Measurements from ENCODE around the gene GRP.

GRP gene

GRCh38 chr18:59219672-59220163 lies at the start of gene GRP:
TSS of gene GRP (plus strand) at chr18:59220158. CDS start at chr18:59220266, 108 bp downstream.
- DNase-seq (ENCODE audit: low read depth), result no peak

DNA sequence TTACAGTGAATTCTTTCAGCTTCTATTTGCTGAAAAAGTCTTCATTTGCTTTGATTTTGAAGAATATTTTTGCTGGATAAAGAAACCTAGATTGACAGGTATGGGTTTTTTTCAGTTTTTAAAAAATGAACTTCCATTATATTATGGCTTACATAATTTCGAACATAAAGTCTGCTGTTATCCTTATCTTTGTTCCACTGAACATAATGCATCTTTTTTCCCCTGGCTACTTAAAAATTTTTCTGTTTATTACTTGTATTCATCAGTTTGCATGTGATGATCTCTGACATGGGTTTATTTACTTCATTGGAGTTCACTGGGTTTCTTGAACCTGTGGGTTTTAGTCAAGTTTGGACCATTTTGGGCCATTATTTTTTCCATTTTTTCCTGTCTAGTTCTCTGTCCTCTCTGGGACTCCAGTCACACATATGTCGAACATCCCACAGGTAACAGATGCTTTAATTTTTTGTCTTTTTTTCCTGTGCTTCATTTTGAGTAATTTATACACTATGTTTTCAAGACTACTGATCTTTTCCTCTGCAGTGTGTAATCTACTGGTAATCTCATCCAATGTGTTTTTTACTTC lies 47.2 kb upstream of the GRP start:
- no peak for DNase-seq (ENCODE audit: low read depth)

DNA sequence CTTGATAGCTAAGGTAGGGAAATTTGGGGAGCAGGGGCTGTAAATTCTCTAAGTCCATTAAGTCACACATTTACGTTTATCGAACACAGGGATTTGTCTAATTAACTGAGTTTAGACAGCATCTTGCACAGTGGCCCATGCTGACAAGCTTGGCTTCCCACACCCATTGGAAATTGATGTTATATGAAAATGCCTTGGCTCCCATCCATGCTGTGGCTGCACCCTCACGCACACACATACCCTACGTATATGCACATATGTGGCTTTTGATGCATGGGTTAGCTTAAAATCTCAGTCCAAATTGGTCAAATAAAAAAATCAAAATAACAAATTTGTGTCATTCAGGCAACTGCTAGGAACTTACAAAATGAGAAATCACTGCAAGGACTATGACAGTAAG lies 42.5 kb upstream of the GRP start:
- DNase-seq (ENCODE audit: low read depth), result no peak

- DNase-seq (ENCODE audit: low read depth), result no peak
These were observed 39.7 kb upstream of the GRP start for GRCh38 chr18:59180150-59180845.

- no peak for DNase-seq (ENCODE audit: low read depth)
These were observed 37.3 kb upstream of the GRP start for GRCh38 chr18:59182673-59183072.

DNA sequence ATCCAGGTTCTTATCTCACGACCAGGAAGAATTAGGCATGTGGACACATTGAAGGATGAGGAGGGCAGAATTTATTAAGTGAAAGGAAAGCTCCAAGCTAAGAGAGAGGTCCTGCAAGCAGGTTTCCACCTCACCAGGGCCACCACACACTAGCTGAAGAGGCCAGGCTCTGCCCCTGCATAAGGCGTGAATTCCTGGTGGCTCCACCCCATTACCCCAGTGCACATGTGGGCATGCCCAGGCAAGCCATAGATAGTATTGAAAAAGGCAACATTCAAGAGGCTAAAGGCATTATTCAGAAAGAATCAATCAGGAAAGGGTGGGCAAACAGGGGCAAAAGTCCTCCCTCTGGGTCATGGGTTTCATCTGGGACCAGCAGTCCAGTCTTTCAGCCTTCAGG lies 30.9 kb upstream of the GRP start:
- DNase-seq (ENCODE audit: low read depth), result no peak

DNA sequence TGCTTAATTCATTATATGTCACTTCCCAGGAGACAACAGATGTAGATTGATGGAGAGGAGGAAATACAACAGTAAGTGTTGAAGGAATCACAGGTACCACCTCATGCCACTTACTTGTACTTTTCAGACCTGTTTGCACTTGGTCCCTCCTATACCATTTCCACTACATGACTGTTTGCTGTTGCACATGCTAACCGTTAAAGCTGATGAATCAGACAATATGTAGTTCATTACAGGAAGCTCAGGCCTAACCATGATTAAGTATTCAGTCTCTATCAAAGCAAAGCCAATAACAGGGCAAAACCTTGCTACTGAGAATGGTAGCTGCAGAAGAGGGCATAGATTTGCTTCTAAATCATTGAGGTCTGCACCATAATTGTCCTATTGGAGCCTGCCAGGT lies 30.2 kb upstream of the GRP start:
- DNase-seq (ENCODE audit: low read depth), result no peak

DNA sequence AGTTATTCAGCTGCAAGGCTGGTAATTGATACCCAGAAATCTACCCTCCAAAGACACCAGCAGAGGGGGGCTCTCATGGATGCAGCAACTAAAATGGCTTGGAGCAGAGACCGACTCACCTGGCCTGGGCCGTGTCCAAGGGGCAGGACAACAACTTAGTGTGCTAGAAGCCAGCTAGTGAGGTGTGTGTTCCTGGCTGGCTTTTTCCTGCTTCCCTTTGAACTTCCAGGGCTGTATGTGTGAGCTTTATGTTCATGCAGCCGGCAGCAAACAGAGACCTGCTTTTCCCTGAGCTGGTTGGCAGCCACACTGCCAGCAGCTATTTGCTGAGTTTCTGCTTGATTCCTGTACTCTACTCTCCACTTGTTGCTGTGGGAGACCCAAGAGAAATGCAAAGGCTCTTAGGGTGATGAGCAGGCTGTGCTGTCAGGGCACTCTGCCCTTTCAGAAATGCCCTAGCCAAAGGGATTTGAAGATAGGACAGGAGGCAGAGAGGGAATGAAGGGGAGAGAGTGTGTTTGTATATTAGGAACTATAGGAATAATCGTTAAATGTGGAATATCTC lies 23.7 kb upstream of the GRP start:
- no peak for DNase-seq (ENCODE audit: low read depth)

DNA sequence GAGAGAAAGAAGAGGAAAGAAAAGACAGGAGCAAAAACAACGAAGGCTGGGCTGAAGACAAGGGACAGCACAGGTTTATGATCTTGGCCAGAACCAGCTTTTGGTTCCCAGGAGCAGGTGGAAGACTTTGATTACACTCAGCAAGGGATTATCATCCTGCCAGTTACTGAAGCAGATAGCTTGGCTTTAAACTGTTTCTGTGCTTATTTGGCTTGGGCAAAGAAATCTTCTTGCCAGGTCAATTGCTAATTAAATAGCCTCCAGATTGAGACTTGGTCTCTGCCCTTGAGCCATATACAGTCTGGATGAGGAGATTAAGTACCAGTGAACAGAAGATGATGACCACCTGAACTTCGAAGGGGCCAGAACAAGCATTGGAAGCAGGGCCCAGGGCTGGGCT lies 22.3 kb upstream of the GRP start:
- DNase-seq (ENCODE audit: low read depth), result no peak

DNA sequence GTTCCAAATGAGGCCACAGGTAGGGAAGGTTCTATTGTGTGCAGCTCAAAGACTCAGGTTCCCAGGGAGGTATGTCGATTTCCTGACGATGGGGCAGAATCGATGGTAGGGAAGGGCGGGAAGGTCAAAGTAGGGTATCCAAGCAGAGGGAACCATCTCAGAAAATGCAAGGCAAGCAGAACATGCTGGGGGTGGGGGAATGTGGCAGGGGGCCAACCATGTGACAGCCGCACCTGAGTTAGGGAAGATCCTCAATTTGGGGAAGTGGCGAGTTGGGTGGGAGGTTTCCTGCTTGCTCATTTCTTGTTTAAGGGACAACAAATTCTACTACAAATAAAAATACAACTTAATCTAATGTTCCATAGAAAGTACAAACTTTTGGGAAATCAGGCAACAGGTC lies 21.7 kb upstream of the GRP start:
- no peak for DNase-seq (ENCODE audit: low read depth)

- no peak for DNase-seq (ENCODE audit: low read depth)
These were observed 19.2 kb upstream of the GRP start for GRCh38 chr18:59200787-59201186.

- no peak for DNase-seq (ENCODE audit: low read depth)
These were observed 17.6 kb upstream of the GRP start for GRCh38 chr18:59202258-59202820.

DNA sequence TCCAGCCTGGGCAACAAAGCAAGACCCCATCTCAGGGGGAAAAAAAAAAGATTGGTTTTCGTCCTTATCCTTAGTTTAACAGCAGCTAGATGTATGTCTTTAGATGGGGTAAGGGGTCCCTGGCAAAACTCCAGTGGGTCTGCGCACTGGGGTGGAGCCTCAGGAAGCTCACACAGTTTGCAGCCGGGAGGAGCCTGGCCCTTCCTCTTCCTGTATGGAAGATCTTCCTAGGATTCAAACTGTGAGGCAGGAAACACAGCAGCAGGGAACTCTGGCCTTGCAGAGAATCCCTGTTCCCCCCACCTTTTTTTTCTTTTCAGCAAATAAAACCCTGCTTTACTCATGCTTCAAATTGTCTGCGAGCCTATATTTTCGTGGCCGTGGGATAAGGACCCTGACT lies 12.5 kb upstream of the GRP start:
- DNase-seq (ENCODE audit: low read depth), result no peak

DNA sequence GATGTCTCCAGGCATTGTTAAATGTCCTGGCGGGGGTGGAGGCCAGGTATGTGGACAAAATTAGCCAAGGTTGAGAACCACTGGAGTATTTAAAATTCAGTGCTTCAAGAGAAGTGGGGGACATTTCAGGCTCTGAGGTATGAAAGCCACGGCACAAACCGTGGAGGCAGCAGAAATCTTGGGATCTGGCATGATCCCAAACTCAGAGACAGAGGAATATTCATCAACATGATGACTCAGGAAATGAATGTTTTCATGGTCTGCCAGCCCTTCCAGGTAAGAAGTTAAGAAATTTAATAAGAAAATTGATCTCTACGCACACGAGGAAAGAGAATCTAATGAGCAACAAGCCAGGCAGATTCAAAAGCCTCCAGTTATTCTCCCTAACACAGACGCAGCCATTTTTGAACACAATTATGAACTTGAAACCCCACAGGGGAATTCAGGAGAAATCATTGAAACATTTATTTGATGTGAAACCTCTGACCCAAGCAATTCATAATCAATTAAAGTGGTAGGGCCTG lies 11.3 kb upstream of the GRP start:
- DNase-seq (ENCODE audit: low read depth), result no peak

DNA sequence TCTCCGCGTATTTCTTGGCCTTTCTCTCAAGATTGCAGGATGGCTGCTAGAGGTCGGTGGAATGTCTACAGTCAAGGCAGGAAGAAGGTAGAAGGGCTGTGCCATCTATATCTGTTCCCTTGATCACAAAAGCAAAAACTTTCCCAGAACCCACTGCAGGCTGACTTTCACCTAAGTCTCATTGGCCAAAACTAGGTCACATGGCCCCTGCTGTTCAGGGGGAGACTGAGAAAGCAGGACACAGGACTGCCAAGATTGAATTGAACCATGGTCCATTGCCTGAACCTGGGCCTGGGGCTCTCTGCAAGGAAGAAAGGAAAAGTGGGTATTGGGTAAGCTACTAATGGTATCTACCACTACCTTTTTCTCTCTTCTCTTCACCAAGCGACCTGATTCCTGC lies 9.7 kb upstream of the GRP start:
- no peak for DNase-seq (ENCODE audit: low read depth)

GRCh38 chr18:59211629-59212028 lies 8.3 kb upstream of the GRP start:
- no peak for DNase-seq (ENCODE audit: low read depth)

DNA sequence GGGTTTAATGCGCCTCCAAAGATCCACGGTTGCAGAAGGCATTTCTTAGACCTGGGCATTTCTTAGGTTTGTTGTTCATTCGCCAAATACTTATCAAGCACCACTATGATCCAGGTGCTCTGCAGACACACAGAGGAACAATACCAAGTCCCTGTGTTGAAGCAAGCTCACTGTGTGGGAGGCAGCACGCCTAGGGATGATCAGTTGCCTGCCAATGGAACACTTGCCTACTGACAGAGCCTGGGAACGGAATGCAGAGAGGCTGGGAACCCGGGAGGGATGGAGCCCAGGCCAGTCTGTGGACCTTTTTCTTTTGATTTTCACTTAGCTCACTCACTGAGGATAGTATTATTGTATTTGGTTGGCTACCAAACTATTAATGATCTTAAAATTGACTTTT lies 1.9 kb upstream of the GRP start:
- no peak for DNase-seq (ENCODE audit: low read depth)

GRCh38 chr18:59220164-59220783 lies 316 bp downstream of the GRP start:
- DNase-seq (ENCODE audit: low read depth), result no peak

- DNase-seq (ENCODE audit: low read depth), result no peak
These were observed 1.1 kb downstream of the GRP start for GRCh38 chr18:59220784-59221765.

DNA sequence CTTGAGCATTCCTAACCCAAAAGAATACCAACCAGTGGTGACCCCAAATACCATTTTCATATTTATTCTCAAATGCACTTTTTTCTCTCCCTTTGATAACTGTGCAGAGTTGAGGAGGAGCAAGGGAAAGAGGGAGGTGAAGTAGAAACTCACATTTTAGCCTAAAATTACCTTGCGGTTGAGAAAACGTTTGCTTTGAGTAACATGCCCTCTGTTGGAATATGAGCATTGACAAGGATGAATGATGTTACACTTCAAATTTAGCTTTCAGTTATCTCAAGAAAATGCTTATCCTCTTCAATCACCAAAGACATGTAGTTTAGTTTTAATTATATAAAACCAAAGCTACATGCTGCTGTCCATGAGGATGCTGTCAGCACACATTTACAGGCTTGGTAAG lies 2.4 kb downstream of the GRP start:
- DNase-seq (ENCODE audit: low read depth), result no peak

DNA sequence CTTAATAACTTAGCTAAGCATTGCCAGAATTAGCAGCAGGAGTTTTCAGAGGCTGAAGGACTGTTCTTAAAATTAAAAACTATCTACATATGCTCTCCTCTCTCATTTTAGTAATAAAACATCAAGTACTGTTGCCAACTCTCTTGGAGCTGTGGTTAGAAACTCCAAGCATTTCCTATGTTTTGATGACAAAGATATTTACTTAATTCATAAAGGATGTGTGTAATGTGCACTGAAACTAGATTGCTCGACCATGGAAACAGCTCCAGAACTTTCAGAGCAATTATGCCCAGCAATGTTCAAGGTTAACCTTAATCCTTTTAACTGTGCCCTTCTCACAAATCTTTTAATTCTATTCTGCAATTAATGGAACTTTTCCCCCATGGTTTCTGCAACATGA lies 8.4 kb downstream of the GRP start:
- no peak for DNase-seq (ENCODE audit: low read depth)
